ENCODE measurements around the gene CCDC70.

Gene CCDC70

DNA sequence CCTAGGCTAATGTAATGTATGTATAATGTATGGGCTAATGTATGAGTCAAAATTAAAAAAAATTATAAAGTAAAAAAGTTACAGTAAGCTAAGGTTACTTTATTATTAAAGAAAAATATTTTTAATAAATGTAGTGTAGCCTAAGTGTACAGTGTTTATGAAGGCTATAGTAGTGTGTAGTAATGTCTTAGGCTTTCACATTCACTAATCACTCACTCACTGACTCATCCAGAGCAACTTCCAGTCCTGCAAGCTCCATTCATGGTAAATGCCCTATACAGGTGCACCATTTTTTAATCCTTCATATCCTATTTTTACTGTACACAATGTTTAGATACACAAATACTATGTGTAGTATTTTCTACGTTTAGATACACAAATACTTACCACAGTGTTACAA, 15.0 kb upstream of the CCDC70 start:
- peaks cover 2% of the 10 kb centered on the region for H3K27me3 ChIP-seq (ENCODE audit: control insufficient read depth, insufficient read depth, low read length)
- no peaks in the 10 kb centered on the region for H3K36me3 ChIP-seq (ENCODE audit: control insufficient read depth, insufficient read depth, low read length)
- H3K4me1 ChIP-seq (ENCODE audit: control insufficient read depth, insufficient read depth, low read length), result peaks cover 6% of the 10 kb centered on the region
- H3K9ac ChIP-seq (ENCODE audit: low read depth, low read length), result no peak overlapping the region
- H3K9me3 ChIP-seq (ENCODE audit: control insufficient read depth, insufficient read depth, low read length), result no peaks in the 10 kb centered on the region
- H3K4me3 ChIP-seq (ENCODE audit: low read depth, low read length), result no peak overlapping the region

DNA sequence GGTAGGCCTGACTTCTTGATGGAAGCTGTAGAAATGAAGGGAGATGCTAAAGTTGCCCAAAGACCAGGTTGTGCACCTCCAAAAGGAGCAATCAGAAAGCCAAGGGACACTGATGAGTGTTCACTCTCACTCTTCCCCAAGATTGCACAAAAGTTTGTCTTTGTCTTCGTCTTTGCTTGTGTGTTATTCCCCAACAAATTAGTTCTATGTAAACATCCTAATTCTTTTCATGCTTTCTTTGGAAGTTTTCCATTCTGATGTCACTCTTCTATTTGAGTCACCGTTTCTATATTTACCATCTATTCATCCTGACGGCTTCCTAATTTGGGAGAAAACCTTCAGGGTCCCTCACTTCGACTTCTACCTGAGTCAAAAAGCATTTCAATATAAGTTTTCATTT, 13.1 kb upstream of the CCDC70 start:
- peaks cover 2% of the 10 kb centered on the region for H3K27me3 ChIP-seq (ENCODE audit: control insufficient read depth, insufficient read depth, low read length)
- peaks cover 6% of the 10 kb centered on the region for H3K4me1 ChIP-seq (ENCODE audit: control insufficient read depth, insufficient read depth, low read length)
- H3K4me3 ChIP-seq (ENCODE audit: low read depth, low read length), result no peak overlapping the region
- H3K36me3 ChIP-seq (ENCODE audit: control insufficient read depth, insufficient read depth, low read length), result no peaks in the 10 kb centered on the region
- no peaks in the 10 kb centered on the region for H3K9me3 ChIP-seq (ENCODE audit: control insufficient read depth, insufficient read depth, low read length)
- H3K9ac ChIP-seq (ENCODE audit: low read depth, low read length), result no peak overlapping the region

DNA sequence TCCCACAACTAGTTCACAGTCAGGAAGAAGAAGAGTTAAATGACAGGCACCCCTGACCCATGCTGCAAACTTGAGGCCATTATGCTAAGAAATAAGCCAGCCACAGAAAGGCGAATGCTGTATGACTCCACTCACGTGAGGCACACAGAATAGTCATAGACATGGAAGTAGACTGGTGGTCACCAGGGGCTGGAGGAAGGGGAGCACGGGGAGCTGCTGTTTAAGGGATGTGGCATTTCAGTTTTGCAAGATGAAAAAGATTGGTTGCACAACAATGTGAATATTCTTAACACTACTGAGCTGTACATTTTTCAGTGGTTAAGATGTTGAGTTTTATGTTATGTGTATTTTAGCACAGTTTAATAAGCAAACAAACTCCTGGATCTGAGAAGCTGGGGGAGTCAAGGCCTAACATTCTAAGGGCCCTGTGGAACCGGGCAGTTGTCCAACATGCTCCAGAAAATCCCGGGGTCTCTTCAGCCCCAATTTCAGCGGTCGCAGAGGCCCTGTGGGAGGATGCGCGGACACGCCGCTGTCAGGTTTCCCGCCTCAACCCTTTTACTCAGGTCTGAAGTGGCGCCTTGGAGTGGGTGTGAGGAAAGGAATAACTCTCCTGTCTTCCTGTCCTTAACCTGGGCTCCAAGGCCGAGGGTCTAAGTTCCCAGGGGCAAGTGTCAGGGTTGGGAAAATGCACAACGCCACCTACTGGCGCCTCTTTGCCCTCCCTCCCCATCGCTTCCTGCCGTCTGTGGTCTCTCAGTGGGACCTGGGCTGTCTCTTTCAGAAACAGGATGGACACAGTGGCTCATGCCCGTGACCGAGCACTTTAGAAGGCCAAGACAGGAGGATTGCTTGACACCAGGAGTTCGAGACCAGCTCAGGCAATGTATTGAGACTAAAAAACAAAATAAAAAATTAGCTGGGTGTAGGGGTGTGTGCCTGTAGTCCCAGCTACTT, 12.3 kb upstream of the CCDC70 start:
- Histone ChIP-seq H3K9ac (ENCODE audit: low read depth, low read length) (no peak overlapping the region), H3K4me3 (ENCODE audit: low read depth, low read length) (no peak overlapping the region), H3K27me3 (ENCODE audit: control insufficient read depth, insufficient read depth, low read length) (peaks cover 2% of the 10 kb centered on the region), H3K36me3 (ENCODE audit: control insufficient read depth, insufficient read depth, low read length) (no peaks in the 10 kb centered on the region), H3K4me1 (ENCODE audit: control insufficient read depth, insufficient read depth, low read length) (peaks cover 6% of the 10 kb centered on the region), H3K9me3 (ENCODE audit: control insufficient read depth, insufficient read depth, low read length) (no peaks in the 10 kb centered on the region)

DNA sequence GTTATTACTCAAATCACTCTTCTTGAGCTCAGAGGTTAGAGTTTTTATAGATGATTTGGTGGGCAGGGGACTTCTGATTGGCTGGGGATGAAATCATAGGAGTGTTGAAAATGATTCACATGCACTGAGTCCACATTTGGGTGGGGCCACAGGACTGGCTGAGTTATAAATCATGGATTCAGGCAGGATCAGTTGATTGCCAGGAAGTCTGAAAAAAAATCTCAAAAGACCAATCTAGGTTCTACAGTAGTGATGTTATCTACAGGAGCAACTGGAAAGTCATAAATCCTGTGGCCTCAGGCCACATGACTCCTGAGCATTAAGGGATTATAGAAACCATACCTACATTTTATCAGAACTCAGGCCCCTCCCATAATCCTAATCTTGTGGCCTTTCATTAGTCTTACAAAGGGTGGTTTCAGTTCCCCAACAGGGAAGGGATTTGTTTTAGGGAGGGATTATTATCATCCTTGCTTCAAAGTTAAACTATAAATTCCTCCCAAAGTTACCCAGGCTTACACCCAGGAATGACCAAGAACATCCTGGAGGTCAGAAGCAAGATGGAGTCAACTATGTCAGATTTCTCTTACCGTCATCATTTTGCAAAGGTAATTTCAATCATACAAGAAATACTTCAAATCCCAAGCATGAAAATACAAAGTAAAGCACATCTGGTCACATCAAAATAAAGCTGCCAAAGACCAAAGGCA, 5.6 kb upstream of the CCDC70 start:
- Histone ChIP-seq H3K4me3 (ENCODE audit: low read depth, low read length) (no peak overlapping the region), H3K36me3 (ENCODE audit: control insufficient read depth, insufficient read depth, low read length) (no peaks in the 10 kb centered on the region), H3K4me1 (ENCODE audit: control insufficient read depth, insufficient read depth, low read length) (no peaks in the 10 kb centered on the region)

DNA sequence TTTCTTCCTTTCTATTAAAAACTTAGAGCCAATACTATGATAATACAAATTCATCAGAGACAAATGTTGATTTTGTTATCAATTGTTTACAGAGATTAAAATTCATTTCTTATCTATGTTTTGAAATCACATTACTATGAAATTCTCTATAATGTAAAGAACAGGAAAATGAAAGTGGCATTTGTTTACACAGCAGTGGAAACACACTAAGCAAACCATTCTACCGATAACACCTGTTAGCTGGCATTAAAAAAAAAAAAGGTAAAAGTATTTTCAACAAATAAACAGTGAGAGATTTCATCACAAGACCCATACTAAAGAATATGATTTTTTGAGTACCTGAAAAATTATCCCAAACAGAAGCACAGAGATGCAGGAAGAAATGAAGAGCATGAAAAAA, 4.8 kb upstream of the CCDC70 start:
- Histone ChIP-seq H3K9me3 (ENCODE audit: control insufficient read depth, insufficient read depth, low read length) (no peaks in the 10 kb centered on the region), H3K4me1 (ENCODE audit: control insufficient read depth, insufficient read depth, low read length) (no peaks in the 10 kb centered on the region), H3K27me3 (ENCODE audit: control insufficient read depth, insufficient read depth, low read length) (no peaks in the 10 kb centered on the region), H3K36me3 (ENCODE audit: control insufficient read depth, insufficient read depth, low read length) (no peaks in the 10 kb centered on the region), H3K4me3 (ENCODE audit: low read depth, low read length) (no peak overlapping the region), H3K9ac (ENCODE audit: low read depth, low read length) (no peak overlapping the region)

More for the DNA sequence above, 5.6 kb upstream of the CCDC70 start:
- H3K27me3 ChIP-seq (ENCODE audit: control insufficient read depth, insufficient read depth, low read length), result no peaks in the 10 kb centered on the region
- no peaks in the 10 kb centered on the region for H3K9me3 ChIP-seq (ENCODE audit: control insufficient read depth, insufficient read depth, low read length)
- H3K9ac ChIP-seq (ENCODE audit: low read depth, low read length), result no peak overlapping the region

DNA sequence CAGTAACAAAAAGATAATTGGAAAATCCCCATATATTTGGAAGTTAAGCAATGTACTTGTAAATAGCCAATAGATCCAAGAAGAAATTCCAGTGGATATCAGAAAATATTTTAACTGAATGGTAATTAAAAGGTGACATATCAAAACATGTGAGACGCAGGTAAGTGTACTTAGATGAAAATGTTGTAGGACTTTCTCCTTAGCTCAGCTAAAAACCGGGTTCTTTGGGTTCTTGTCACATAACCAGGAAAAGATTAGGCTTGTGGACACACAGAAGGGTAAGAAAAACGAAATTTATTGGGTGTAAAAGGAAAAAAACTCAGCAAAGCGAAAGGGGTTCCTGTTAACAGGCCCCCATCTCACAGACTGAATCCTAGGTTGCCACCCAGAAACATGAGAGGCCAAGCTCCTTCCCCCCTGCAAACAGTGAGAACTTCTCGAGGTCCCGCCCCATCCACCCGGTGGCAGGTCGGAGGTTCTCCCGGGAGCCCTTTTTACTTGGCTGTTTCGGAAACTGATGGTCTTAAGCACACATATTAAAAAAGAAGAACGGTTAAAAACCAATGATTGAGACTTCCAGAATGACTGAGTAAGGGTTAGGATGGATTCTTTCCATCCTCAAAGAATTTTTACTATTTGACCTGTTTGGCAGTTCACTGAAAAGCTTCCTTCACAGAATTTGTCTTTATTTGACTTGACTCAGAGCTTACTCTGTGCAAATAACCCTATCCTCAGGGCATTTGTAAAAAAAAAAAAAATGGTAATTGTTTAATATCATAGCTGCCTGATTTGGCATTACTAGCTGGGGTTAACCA, 3.1 kb upstream of the CCDC70 start:
- Histone ChIP-seq H3K9me3 (ENCODE audit: control insufficient read depth, insufficient read depth, low read length) (no peaks in the 10 kb centered on the region), H3K4me3 (ENCODE audit: low read depth, low read length) (no peak overlapping the region), H3K36me3 (ENCODE audit: control insufficient read depth, insufficient read depth, low read length) (no peaks in the 10 kb centered on the region), H3K27me3 (ENCODE audit: control insufficient read depth, insufficient read depth, low read length) (no peaks in the 10 kb centered on the region), H3K9ac (ENCODE audit: low read depth, low read length) (no peak overlapping the region), H3K4me1 (ENCODE audit: control insufficient read depth, insufficient read depth, low read length) (no peaks in the 10 kb centered on the region)

DNA sequence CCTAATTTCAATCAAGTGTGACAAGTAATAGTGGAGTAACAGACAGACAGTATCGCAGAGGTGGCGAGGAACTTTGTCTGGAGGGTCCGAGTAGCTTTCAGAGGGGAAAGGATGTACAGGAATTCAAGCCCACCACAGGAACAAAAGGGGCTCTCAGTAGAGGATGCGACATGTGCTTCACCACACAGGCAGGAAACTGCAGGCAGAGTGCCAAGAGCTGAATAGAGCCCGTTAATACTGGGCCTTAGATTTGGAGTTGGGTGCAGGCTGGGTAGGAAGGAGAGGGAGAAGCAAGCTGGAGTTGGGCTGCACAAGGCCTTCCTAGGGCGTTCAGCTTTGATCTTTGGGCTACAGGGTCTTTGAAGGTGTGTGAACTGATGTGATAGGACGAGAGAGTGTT, 1.2 kb downstream of the CCDC70 start:
- H3K27me3 ChIP-seq (ENCODE audit: control insufficient read depth, insufficient read depth, low read length), result no peaks in the 10 kb centered on the region
- no peaks in the 10 kb centered on the region for H3K36me3 ChIP-seq (ENCODE audit: control insufficient read depth, insufficient read depth, low read length)
- H3K4me1 ChIP-seq (ENCODE audit: control insufficient read depth, insufficient read depth, low read length), result no peaks in the 10 kb centered on the region
- H3K9me3 ChIP-seq (ENCODE audit: control insufficient read depth, insufficient read depth, low read length), result no peaks in the 10 kb centered on the region
- no peak overlapping the region for H3K9ac ChIP-seq (ENCODE audit: low read depth, low read length)
- H3K4me3 ChIP-seq (ENCODE audit: low read depth, low read length), result no peak overlapping the region

DNA sequence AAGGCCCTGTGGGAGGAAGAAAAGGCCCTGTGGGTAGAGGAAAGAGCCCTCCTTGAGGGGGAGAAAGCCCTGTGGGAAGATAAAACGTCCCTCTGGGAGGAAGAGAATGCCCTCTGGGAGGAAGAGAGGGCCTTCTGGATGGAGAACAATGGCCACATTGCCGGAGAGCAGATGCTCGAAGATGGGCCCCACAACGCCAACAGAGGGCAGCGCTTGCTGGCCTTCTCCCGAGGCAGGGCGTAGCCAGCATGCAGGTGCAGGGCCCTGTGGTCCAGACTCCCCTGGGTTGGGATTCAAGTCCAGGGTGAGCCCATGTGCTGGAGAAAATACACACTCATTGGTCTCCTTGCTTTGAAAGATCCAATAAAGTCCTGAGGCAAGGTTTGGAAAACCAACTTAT, 4.1 kb downstream of the CCDC70 start:
- H3K9me3 ChIP-seq (ENCODE audit: control insufficient read depth, insufficient read depth, low read length), result no peaks in the 10 kb centered on the region
- H3K4me3 ChIP-seq (ENCODE audit: low read depth, low read length), result no peak overlapping the region
- H3K27me3 ChIP-seq (ENCODE audit: control insufficient read depth, insufficient read depth, low read length), result no peaks in the 10 kb centered on the region
- no peaks in the 10 kb centered on the region for H3K36me3 ChIP-seq (ENCODE audit: control insufficient read depth, insufficient read depth, low read length)
- H3K4me1 ChIP-seq (ENCODE audit: control insufficient read depth, insufficient read depth, low read length), result no peaks in the 10 kb centered on the region
- H3K9ac ChIP-seq (ENCODE audit: low read depth, low read length), result no peak overlapping the region

DNA sequence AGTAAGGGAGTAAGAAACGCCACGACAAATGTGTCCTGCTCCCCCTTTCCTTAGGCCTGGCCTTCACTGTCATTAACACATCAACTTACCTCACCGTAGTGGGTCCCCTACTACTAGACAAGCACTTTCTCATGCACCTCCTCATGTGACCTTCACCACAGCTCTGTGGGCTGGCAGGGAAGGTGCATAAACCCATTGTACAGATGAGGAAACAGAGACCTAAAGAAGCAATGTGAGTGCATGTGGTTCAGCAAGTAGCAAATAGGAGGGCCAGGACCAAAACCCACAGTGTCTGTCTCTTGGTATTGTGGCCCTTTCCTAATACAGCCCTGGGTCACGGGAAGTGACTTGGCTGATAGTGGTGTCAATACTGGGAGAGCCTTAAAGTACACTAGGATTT, 5.3 kb downstream of the CCDC70 start:
- no peaks in the 10 kb centered on the region for H3K4me1 ChIP-seq (ENCODE audit: control insufficient read depth, insufficient read depth, low read length)
- no peaks in the 10 kb centered on the region for H3K36me3 ChIP-seq (ENCODE audit: control insufficient read depth, insufficient read depth, low read length)
- H3K9ac ChIP-seq (ENCODE audit: low read depth, low read length), result no peak overlapping the region
- H3K4me3 ChIP-seq (ENCODE audit: low read depth, low read length), result no peak overlapping the region
- H3K9me3 ChIP-seq (ENCODE audit: control insufficient read depth, insufficient read depth, low read length), result no peaks in the 10 kb centered on the region
- H3K27me3 ChIP-seq (ENCODE audit: control insufficient read depth, insufficient read depth, low read length), result no peaks in the 10 kb centered on the region

DNA sequence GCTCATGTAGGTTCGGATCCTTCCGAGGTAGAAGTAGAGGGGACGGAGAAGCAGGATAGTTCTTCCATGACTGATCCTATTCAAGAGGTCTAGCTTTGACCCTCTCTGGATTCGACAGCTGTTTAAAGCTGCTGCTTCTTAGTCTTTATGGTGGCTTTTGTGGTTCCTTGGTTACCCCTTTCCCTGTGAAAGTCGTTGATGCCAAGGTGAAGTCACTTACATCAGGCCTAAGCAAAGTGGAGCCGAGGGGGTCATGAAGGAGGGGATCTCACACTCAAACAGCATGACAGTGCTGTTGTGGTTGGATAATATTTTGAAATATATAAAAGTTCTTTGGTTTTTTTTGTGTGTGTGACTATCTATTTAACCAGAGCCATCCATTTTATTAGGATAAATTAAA, 8.1 kb downstream of the CCDC70 start:
- H3K27me3 ChIP-seq (ENCODE audit: control insufficient read depth, insufficient read depth, low read length), result no peaks in the 10 kb centered on the region

DNA sequence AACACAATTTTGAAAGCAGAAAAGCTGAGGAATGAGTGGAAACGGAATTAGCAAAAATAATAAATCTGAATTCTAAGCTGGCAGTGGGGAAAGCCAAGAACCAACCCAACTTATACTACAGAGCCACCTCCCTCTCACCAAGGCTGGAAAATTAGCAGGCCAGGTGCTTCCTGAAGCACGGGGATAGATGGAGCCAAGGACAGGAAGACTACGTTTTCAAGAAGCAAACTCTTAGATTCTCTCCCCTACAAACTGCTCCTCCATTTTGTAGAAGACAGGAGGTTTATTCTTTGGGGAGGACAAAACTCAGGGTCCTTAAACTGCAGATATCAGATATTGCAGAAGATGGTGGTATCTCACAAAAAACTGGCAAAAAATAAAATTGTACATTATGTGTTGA, 8.8 kb downstream of the CCDC70 start:
- no peaks in the 10 kb centered on the region for H3K36me3 ChIP-seq (ENCODE audit: control insufficient read depth, insufficient read depth, low read length)
- H3K4me1 ChIP-seq (ENCODE audit: control insufficient read depth, insufficient read depth, low read length), result no peaks in the 10 kb centered on the region
- no peak overlapping the region for H3K9ac ChIP-seq (ENCODE audit: low read depth, low read length)
- no peak overlapping the region for H3K4me3 ChIP-seq (ENCODE audit: low read depth, low read length)
- no peaks in the 10 kb centered on the region for H3K27me3 ChIP-seq (ENCODE audit: control insufficient read depth, insufficient read depth, low read length)
- no peaks in the 10 kb centered on the region for H3K9me3 ChIP-seq (ENCODE audit: control insufficient read depth, insufficient read depth, low read length)

More for the DNA sequence above, 8.1 kb downstream of the CCDC70 start:
- no peak overlapping the region for H3K4me3 ChIP-seq (ENCODE audit: low read depth, low read length)
- no peaks in the 10 kb centered on the region for H3K36me3 ChIP-seq (ENCODE audit: control insufficient read depth, insufficient read depth, low read length)
- no peak overlapping the region for H3K9ac ChIP-seq (ENCODE audit: low read depth, low read length)
- no peaks in the 10 kb centered on the region for H3K4me1 ChIP-seq (ENCODE audit: control insufficient read depth, insufficient read depth, low read length)
- no peaks in the 10 kb centered on the region for H3K9me3 ChIP-seq (ENCODE audit: control insufficient read depth, insufficient read depth, low read length)

Measured in iPS-15b (cell line).